HEK293 (cell line): Measurements from ENCODE around the gene SUGP2.

ENCODE experiments used
- CTCF ChIA-PET: fragments of 350-600 bp; formaldehyde crosslinking; extraction: SDS; loops from one replicate; lab custom pipeline; 2021; ENCODE audit warnings: antibody characterized with exemption; lab: Yijun Ruan, JAX
- POLR2A ChIA-PET: fragments of 300-600 bp; formaldehyde crosslinking; extraction: SDS; loops from one replicate; lab custom pipeline; 2020; ENCODE audit warnings: antibody characterized with exemption, inconsistent platforms; lab: Yijun Ruan, JAX
- H3K27ac ChIP-seq: fragments of 200-500 bp; sonication (Bioruptor generic); 2 replicates; pipeline ENCODE4 v1.5.1; 2014; ENCODE audit warnings: low read depth, low read length, control low read depth, inconsistent platforms; ENCODE audit errors: extremely low read depth
- H3K36me3 ChIP-seq, 2 experiments: fragments of 200-500 bp in 1 of 2; sonication (Bioruptor generic) in 1 of 2; 1 replicate in 1 of 2; 2 replicates in 1 of 2; pipeline ENCODE4 v1.5.1; 2014 to 2017; ENCODE audit warnings: inconsistent platforms in 2 of 2, low read length in 2 of 2; ENCODE audit not compliant: control insufficient read depth in 2 of 2, insufficient read depth in 1 of 2
- H3K4me1 ChIP-seq: fragments of 200-500 bp; sonication (Bioruptor generic); 2 replicates; pipeline ENCODE4 v1.5.1; 2014; ENCODE audit warnings: mild to moderate bottlenecking, low read length, inconsistent platforms; ENCODE audit not compliant: control insufficient read depth, insufficient read depth
- H3K4me3 ChIP-seq: 2 replicates; pipeline ENCODE4 v1.5.1; 2011; ENCODE audit warnings: low read depth, mild to moderate bottlenecking, control low read depth, low read length, moderate library complexity
- H3K9me3 ChIP-seq: fragments of 200-500 bp; sonication (Bioruptor generic); 2 replicates; pipeline ENCODE4 v1.5.1; 2014; ENCODE audit warnings: low read depth, low read length, inconsistent platforms; ENCODE audit not compliant: control insufficient read depth, insufficient read depth
- KLF8 ChIP-seq: fragments of 450-650 bp; formaldehyde crosslinking; IDR thresholded peaks from 2 replicates; pipeline ENCODE4 v1.5.1; 2016; ENCODE audit warnings: missing biosample characterization, missing genetic modification characterization
- SETDB1 ChIP-seq: IDR thresholded peaks from one replicate; pipeline ENCODE4 v1.6.1; 2017; ENCODE audit warnings: mild to moderate bottlenecking, low read length, moderate library complexity, mixed read lengths; ENCODE audit not compliant: insufficient read length
- YY1 ChIP-seq: fragments of 450-650 bp; formaldehyde crosslinking; IDR thresholded peaks from 2 replicates; pipeline ENCODE4 v1.5.1; 2018; ENCODE audit warnings: missing biosample characterization, missing genetic modification characterization
- ZFP3 ChIP-seq: fragments of 450-650 bp; formaldehyde crosslinking; IDR thresholded peaks from 2 replicates; pipeline ENCODE4 v1.5.1; 2016; ENCODE audit warnings: low read depth, missing biosample characterization, missing genetic modification characterization
- ZFP37 ChIP-seq: fragments of 450-650 bp; formaldehyde crosslinking; IDR thresholded peaks from 2 replicates; pipeline ENCODE4 v1.5.1; 2016; ENCODE audit warnings: missing biosample characterization, missing genetic modification characterization
- ZNF211 ChIP-seq: fragments of 450-650 bp; formaldehyde crosslinking; IDR thresholded peaks from 2 replicates; pipeline ENCODE4 v1.5.1; 2016; ENCODE audit warnings: low read depth, missing biosample characterization, missing genetic modification characterization
- ZNF248 ChIP-seq: fragments of 450-650 bp; formaldehyde crosslinking; IDR thresholded peaks from 2 replicates; pipeline ENCODE4 v1.5.1; 2017; ENCODE audit warnings: missing biosample characterization, missing genetic modification characterization
- ZNF777 ChIP-seq: fragments of 450-650 bp; formaldehyde crosslinking; IDR thresholded peaks from 2 replicates; pipeline ENCODE4 v1.5.1; 2017; ENCODE audit warnings: missing biosample characterization, missing genetic modification characterization, borderline replicate concordance
- ZSCAN16 ChIP-seq: fragments of 450-650 bp; formaldehyde crosslinking; IDR thresholded peaks from 2 replicates; pipeline ENCODE4 v1.5.1; 2016; ENCODE audit warnings: missing biosample characterization, missing genetic modification characterization
- TF ChIP-seq, protein P1 (sequence below): fragments of 450-650 bp; formaldehyde crosslinking; IDR thresholded peaks from 2 replicates; pipeline ENCODE4 v1.5.1; 2017; ENCODE audit warnings: missing biosample characterization, missing genetic modification characterization
- TF ChIP-seq, protein P2 (sequence below): fragments of 450-650 bp; formaldehyde crosslinking; IDR thresholded peaks from 2 replicates; pipeline ENCODE4 v1.5.1; 2016; ENCODE audit warnings: missing biosample characterization, missing genetic modification characterization, low read depth
- TF ChIP-seq, protein P3 (sequence below): fragments of 450-650 bp; formaldehyde crosslinking; IDR thresholded peaks from 2 replicates; pipeline ENCODE4; 2016; ENCODE audit warnings: missing biosample characterization, missing genetic modification characterization
- TF ChIP-seq, protein P4 (sequence below): fragments of 450-650 bp; formaldehyde crosslinking; IDR thresholded peaks from 2 replicates; pipeline ENCODE4 v1.5.1; 2016; ENCODE audit warnings: missing biosample characterization, missing genetic modification characterization, borderline replicate concordance
- TF ChIP-seq, protein P5 (sequence below): fragments of 450-650 bp; formaldehyde crosslinking; IDR thresholded peaks from 2 replicates; pipeline ENCODE4 v1.5.1; 2016; ENCODE audit warnings: missing biosample characterization, missing genetic modification characterization, borderline replicate concordance
- TF ChIP-seq, protein P6 (sequence below): fragments of 450-650 bp; formaldehyde crosslinking; IDR thresholded peaks from 2 replicates; pipeline ENCODE4 v1.5.1; 2017; ENCODE audit warnings: missing biosample characterization, missing genetic modification characterization

SUGP2 gene

DNA sequence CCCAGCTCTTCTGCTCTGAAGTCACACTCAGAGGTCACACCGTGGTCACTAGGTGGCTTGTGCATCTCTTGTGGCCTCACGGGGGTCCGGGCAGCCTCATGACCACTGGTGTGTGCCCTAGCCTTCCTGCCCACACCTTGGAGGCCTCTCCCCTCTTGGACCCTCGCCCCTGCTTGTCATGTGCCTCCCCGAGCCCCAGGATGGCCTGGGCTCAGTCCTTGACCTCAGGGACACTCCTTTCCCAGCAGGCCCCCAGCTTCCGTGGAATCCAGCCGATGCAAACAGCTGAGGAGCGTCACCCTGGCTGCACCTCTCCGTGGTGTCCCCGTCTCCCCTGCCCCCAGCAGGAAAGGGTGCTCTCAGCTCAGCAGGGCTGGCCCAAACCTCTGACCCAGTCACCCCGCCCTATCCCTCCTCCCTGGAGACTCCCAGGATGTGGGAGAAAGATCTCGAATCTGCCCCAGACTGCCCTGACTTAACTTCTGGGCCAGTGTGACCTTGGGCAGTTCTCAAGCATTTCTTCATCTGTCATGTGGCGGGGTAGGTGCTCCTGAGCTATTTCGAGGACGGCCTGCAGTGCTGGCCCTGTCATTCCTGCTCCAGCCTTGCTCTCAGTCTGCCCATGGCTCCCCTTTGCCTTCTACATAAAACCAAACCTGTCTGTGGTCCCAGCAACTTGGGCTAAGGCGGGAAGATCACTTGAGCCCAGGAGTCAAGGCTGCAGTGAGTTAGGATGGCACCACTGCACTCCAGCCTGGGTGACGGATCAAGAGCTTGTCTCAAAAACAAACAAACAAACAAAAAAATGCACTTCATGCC is 25.9 kb upstream of the SUGP2 start:
- peaks cover 0 to 48% of the 10 kb centered on the region in 2 experiments; a peak in 1 of 3 replicates for H3K36me3 ChIP-seq
- TF ChIP-seq, protein P1, sequence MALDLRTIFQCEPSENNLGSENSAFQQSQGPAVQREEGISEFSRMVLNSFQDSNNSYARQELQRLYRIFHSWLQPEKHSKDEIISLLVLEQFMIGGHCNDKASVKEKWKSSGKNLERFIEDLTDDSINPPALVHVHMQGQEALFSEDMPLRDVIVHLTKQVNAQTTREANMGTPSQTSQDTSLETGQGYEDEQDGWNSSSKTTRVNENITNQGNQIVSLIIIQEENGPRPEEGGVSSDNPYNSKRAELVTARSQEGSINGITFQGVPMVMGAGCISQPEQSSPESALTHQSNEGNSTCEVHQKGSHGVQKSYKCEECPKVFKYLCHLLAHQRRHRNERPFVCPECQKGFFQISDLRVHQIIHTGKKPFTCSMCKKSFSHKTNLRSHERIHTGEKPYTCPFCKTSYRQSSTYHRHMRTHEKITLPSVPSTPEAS (tag by site-specific recombination), result no peak
- TF ChIP-seq ZFP3 (tag by site-specific recombination), result no peak
- TF ChIP-seq, protein P2, sequence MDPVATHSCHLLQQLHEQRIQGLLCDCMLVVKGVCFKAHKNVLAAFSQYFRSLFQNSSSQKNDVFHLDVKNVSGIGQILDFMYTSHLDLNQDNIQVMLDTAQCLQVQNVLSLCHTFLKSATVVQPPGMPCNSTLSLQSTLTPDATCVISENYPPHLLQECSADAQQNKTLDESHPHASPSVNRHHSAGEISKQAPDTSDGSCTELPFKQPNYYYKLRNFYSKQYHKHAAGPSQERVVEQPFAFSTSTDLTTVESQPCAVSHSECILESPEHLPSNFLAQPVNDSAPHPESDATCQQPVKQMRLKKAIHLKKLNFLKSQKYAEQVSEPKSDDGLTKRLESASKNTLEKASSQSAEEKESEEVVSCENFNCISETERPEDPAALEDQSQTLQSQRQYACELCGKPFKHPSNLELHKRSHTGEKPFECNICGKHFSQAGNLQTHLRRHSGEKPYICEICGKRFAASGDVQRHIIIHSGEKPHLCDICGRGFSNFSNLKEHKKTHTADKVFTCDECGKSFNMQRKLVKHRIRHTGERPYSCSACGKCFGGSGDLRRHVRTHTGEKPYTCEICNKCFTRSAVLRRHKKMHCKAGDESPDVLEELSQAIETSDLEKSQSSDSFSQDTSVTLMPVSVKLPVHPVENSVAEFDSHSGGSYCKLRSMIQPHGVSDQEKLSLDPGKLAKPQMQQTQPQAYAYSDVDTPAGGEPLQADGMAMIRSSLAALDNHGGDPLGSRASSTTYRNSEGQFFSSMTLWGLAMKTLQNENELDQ (tag by site-specific recombination), result no peak
- POLR2A ChIA-PET, result interaction anchor here (0.6 kb wide), 1 partner anchor 564 kb away, joined by 3 read pairs; no protein-coding TSS in a partner anchor

DNA sequence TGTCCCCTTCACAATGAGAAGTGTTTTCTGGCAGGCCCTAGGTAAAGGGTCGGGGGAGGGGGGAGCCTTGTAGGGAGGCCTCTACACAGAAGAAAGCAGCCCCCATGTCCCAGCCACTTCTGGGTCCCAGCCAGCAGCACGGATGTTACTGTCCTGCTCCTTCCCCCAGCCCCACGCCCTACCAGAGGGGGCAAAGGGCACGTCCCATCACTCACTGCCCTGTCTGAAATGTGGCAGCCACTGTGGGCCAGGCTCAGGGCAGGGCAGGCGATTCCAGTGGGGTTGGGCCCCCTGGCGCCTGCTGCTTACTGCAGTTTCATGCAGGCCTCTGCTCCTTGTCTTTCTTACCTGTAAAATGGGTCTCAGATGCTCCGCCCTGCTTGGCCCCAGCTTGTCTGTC is 24.4 kb upstream of the SUGP2 start:
- Histone ChIP-seq H3K4me1 (no peaks in the 10 kb centered on the region), H3K36me3 (peaks cover 0 to 60% of the 10 kb centered on the region in 2 experiments; a peak in 2 of 3 replicates), H3K9me3 (no peaks in the 10 kb centered on the region), H3K27ac (no peak overlapping the region), H3K4me3 (no peak overlapping the region)
- ChIA-PET CTCF (no interaction called here), POLR2A (no interaction called here)
- TF ChIP-seq ZSCAN16 (tag by site-specific recombination), result no peak
- no peak for TF ChIP-seq KLF8 (tag by site-specific recombination)
- no peak for TF ChIP-seq ZNF211 (tag by site-specific recombination)
- TF ChIP-seq, protein P3, sequence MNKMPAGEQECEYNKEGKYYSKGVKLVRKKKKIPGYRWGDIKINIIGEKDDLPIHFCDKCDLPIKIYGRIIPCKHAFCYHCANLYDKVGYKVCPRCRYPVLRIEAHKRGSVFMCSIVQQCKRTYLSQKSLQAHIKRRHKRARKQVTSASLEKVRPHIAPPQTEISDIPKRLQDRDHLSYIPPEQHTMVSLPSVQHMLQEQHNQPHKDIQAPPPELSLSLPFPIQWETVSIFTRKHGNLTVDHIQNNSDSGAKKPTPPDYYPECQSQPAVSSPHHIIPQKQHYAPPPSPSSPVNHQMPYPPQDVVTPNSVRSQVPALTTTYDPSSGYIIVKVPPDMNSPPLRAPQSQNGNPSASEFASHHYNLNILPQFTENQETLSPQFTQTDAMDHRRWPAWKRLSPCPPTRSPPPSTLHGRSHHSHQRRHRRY (tag by site-specific recombination), result no peak

More for the DNA sequence above, 25.9 kb upstream of the SUGP2 start:
- no peak overlapping the region for H3K27ac ChIP-seq
- H3K9me3 ChIP-seq, result no peaks in the 10 kb centered on the region
- CTCF ChIA-PET, result no interaction called here
- H3K4me1 ChIP-seq, result peaks cover 3% of the 10 kb centered on the region
- H3K4me3 ChIP-seq, result no peak overlapping the region

DNA sequence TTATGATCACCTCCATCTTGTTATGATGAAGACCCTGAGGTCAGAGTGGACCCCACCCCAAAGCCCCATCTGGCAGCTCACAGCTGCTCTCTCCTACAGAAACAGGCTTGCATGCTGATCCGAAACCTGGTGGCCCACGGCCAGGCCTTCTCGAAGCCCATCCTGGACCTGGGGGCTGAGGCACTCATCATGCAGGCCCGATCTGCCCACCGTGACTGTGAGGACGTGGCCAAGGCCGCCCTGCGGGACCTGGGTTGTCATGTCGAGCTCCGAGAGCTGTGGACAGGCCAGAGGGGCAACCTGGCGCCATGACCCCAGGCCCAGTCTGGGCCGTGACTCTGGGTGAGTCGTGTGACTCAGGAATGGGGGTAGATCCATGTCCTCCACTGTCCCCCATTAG is 24.0 kb upstream of the SUGP2 start:
- Histone ChIP-seq H3K4me3 (no peak overlapping the region), H3K4me1 (no peaks in the 10 kb centered on the region), H3K27ac (no peak overlapping the region), H3K36me3 (peaks cover 0 to 64% of the 10 kb centered on the region in 2 experiments; a peak in 2 of 3 replicates), H3K9me3 (no peaks in the 10 kb centered on the region)
- ChIA-PET CTCF (no interaction called here), POLR2A (no interaction called here)
- TF ChIP-seq, protein P4, sequence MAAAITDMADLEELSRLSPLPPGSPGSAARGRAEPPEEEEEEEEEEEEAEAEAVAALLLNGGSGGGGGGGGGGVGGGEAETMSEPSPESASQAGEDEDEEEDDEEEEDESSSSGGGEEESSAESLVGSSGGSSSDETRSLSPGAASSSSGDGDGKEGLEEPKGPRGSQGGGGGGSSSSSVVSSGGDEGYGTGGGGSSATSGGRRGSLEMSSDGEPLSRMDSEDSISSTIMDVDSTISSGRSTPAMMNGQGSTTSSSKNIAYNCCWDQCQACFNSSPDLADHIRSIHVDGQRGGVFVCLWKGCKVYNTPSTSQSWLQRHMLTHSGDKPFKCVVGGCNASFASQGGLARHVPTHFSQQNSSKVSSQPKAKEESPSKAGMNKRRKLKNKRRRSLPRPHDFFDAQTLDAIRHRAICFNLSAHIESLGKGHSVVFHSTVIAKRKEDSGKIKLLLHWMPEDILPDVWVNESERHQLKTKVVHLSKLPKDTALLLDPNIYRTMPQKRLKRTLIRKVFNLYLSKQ, result no peak
- TF ChIP-seq, protein P5, sequence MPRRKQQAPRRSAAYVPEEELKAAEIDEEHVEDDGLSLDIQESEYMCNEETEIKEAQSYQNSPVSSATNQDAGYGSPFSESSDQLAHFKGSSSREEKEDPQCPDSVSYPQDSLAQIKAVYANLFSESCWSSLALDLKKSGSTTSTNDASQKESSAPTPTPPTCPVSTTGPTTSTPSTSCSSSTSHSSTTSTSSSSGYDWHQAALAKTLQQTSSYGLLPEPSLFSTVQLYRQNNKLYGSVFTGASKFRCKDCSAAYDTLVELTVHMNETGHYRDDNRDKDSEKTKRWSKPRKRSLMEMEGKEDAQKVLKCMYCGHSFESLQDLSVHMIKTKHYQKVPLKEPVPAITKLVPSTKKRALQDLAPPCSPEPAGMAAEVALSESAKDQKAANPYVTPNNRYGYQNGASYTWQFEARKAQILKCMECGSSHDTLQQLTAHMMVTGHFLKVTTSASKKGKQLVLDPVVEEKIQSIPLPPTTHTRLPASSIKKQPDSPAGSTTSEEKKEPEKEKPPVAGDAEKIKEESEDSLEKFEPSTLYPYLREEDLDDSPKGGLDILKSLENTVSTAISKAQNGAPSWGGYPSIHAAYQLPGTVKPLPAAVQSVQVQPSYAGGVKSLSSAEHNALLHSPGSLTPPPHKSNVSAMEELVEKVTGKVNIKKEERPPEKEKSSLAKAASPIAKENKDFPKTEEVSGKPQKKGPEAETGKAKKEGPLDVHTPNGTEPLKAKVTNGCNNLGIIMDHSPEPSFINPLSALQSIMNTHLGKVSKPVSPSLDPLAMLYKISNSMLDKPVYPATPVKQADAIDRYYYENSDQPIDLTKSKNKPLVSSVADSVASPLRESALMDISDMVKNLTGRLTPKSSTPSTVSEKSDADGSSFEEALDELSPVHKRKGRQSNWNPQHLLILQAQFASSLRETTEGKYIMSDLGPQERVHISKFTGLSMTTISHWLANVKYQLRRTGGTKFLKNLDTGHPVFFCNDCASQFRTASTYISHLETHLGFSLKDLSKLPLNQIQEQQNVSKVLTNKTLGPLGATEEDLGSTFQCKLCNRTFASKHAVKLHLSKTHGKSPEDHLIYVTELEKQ (tag by site-specific recombination), result no peak
- TF ChIP-seq ZNF777 (tag by site-specific recombination) (no peak), SETDB1 (no peak), ZNF248 (tag by site-specific recombination) (no peak), ZFP37 (no peak), YY1 (tag by site-specific recombination) (no peak)
- TF ChIP-seq, protein P6, sequence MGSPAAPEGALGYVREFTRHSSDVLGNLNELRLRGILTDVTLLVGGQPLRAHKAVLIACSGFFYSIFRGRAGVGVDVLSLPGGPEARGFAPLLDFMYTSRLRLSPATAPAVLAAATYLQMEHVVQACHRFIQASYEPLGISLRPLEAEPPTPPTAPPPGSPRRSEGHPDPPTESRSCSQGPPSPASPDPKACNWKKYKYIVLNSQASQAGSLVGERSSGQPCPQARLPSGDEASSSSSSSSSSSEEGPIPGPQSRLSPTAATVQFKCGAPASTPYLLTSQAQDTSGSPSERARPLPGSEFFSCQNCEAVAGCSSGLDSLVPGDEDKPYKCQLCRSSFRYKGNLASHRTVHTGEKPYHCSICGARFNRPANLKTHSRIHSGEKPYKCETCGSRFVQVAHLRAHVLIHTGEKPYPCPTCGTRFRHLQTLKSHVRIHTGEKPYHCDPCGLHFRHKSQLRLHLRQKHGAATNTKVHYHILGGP, result no peak
